ENCODE measurements around the gene MEGF11.
A peak's percentile ranks its signal among the peaks of the same experiment; 100 is the strongest.

MEGF11 gene

GRCh38 chr15:66167854-66168253 is 85.7 kb downstream of the MEGF11 start:
- peak; percentile 5 for DNase-seq

- DNase-seq = no peak
Measured at GRCh38 chr15:66165856-66166255, 87.7 kb downstream of the MEGF11 start.

GRCh38 chr15:66164788-66165187 is 88.8 kb downstream of the MEGF11 start:
- DNase-seq = no peak

GRCh38 chr15:66163553-66163952 is 90.0 kb downstream of the MEGF11 start:
- no peak for DNase-seq

GRCh38 chr15:66162286-66162685 is 91.3 kb downstream of the MEGF11 start:
- no peak for DNase-seq

- no peak for DNase-seq
Measured at GRCh38 chr15:66161575-66162118, 91.9 kb downstream of the MEGF11 start.

- no peak for DNase-seq
Measured at GRCh38 chr15:66161108-66161507, 92.4 kb downstream of the MEGF11 start.

GRCh38 chr15:66157507-66157906 is 96.0 kb downstream of the MEGF11 start:
- no peak for DNase-seq

- DNase-seq = no peak
Measured at GRCh38 chr15:66156310-66156975, 97.1 kb downstream of the MEGF11 start.

- no peak for DNase-seq
Measured at GRCh38 chr15:66155065-66155464, 98.5 kb downstream of the MEGF11 start.

- no peak for DNase-seq
Measured at GRCh38 chr15:66154581-66154980, 99.0 kb downstream of the MEGF11 start.

GRCh38 chr15:66153549-66154415 is 99.8 kb downstream of the MEGF11 start:
- no peak for DNase-seq

GRCh38 chr15:66152650-66153049 is 100.9 kb downstream of the MEGF11 start:
- no peak for DNase-seq

GRCh38 chr15:66151809-66152208 is 101.7 kb downstream of the MEGF11 start:
- no peak for DNase-seq

GRCh38 chr15:66149871-66150270 is 103.7 kb downstream of the MEGF11 start:
- no peak for DNase-seq

GRCh38 chr15:66148187-66148586 is 105.4 kb downstream of the MEGF11 start:
- no peak for DNase-seq

- no peak for DNase-seq
Measured at GRCh38 chr15:66147440-66147839, 106.1 kb downstream of the MEGF11 start.

GRCh38 chr15:66145726-66146182 is 107.8 kb downstream of the MEGF11 start:
- peak; percentile 9 for DNase-seq

- no peak for DNase-seq
Measured at GRCh38 chr15:66144978-66145725, 108.4 kb downstream of the MEGF11 start.

GRCh38 chr15:66142285-66142684 is 111.3 kb downstream of the MEGF11 start:
- no peak for DNase-seq

- DNase-seq = no peak
Measured at GRCh38 chr15:66139591-66140207, 113.9 kb downstream of the MEGF11 start.

- no peak for DNase-seq
Measured at GRCh38 chr15:66138892-66139590, 114.5 kb downstream of the MEGF11 start.
